SK-MEL-5 (cell line): ENCODE data around the gene SLC30A7. TPM values are rescaled to one million over a fixed set of nuclear protein-coding genes. Genes with fewer than 3 reads are reported as not detected.
"Not testable (repeated sequence)": the region's sequence is repeated elsewhere in the genome, so short reads cannot be mapped to it uniquely, and the experiment has no call there.

Experiments
- DNase-seq: peaks from one replicate; pipeline ENCODE4 v3.0.0-alpha.2; 2016; ENCODE audit warnings: low read depth, low spot score
- in situ Hi-C: cut with HindIII; loops from 2 replicates; pipeline ENCODE4 v1.10.0; 2016; ENCODE audit warnings: low sequenced_read_pairs, high pct_unique_total_duplicates, low pct_unique_long_range_greater_than_20kb
- total RNA-seq: library from RNA; depleted of rRNA; stranded (reverse); fragments of >200 nt; shearing (Covaris generic); gene quantifications from 2 replicates; pipeline ENCODE4 v1.2.3, GENCODE V29; 2014

SLC30A7 gene
- total RNA-seq, 1 experiment from 2014 or later = 33.4 TPM

DNA sequence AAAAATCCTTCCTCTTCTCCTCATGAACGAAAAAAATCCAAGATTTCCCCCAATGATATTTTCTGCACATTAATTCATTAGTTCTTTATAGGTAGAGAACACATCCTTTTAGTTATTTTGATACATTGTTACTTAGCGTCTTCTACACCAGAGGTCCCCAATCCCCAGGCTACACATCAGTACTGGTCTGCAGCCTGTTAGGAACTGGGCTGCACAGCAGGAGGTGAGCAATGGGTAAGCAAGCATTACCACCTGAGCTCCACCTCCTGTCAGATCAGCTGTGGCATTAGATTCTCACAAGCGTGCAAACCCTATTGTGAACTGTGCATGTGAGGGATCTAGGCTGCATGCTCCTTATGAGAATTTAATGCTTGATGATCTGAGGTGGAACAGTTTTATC is 14.2 kb upstream of the SLC30A7 start:
- in situ Hi-C loops = no loop called here

DNA sequence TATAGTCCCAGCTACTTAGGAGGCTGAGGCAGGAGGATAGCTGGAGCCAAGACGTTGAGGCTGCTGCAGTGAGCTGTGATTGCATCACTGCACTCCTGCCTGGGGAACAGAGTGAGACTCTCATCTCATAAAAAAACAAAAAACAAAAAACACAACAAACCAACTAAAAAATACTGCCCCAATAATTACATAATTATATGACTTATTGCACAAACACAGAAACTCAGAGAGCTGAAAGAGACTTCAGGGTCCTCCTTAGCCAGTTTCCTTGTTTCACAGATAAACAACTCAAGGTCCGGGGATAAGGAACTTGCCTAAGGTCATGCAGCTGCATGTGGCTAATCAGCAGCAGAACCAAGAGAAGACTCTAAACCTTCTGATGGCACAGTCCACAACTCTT is 13.2 kb upstream of the SLC30A7 start:
- in situ Hi-C loops = no loop called here

More for the DNA sequence above, 14.2 kb upstream of the SLC30A7 start:
- no peak for DNase-seq

DNA sequence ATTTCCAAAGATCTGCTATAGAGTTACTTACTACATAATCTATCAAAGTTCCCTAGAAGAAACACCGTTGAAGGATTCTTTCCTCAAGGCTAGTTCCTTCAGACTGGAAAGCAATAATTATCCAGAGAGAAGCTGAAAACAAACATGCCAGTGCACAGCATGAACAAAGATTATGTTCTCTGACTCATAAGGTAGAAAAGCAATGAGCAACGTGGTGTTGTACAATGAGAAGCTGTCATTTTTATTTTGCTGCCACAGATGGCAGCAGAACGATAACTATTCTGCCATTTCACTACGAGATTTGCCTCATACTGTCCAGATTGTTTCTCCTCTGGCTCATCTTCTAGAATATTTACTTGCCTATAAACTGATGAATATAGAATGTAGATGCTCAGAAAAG is 11.9 kb upstream of the SLC30A7 start:
- in situ Hi-C loops = no loop called here
- no peak for DNase-seq

More for the DNA sequence above, 13.2 kb upstream of the SLC30A7 start:
- DNase-seq = no peak

GRCh38 chr1:100889007-100889406 is 6.9 kb upstream of the SLC30A7 start:
- DNase-seq, in situ Hi-C loops: not testable (repeated sequence)

DNA sequence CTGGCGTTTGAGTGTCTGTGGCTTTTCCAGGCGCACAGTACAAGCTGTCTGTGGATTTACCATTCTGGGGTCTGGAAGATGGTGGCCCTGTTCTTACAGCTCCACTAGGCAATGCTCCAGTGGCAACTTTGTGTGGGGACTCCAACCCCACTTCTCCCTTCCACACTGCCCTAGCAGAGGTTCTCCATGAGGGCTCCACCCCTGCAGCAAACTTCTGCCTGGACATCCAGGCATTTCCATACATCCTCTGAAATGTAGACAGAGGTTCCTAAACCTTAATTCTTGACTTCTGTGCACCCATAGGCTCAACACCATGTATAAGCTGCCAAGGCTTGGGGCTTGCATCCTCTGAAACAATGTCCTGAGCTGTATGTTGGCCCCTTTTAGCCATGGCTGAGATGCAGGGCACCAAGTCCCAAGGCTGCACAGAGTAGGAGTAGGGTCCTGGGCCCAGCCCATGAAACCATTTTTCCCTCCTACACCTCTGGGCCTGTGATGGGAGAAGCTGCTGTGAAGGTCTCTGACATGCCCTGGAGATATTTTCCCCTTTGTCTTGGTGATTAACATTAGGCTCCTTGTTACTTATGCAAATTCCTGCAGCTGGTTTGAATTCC is 5.9 kb upstream of the SLC30A7 start:
- in situ Hi-C loops, DNase-seq: not testable (repeated sequence)

GRCh38 chr1:100891380-100891779 is 4.5 kb upstream of the SLC30A7 start:
- no peak for DNase-seq
- in situ Hi-C loops = no loop called here

GRCh38 chr1:100892554-100892953 is 3.3 kb upstream of the SLC30A7 start:
- in situ Hi-C loops = no loop called here
- DNase-seq = no peak

DNA sequence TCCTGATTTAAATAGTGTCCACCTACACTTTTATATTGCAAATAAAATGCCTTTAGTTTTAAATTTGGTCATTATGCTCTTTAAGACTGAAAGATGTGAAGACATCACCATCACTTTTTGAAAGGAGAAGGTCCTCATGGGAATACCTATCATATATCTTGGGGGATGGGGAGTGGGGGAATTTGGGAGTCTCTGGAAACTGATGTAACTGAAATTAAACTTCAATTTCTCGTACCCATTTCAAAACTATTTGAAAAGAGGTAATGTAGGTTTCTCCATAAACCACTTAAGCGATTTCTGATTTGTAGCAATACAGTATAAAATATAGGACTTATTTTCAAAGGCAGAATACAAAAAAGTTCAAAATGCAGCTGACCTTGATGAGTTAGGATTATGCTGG is 2.2 kb upstream of the SLC30A7 start:
- DNase-seq = no peak
- in situ Hi-C loops = no loop called here

DNA sequence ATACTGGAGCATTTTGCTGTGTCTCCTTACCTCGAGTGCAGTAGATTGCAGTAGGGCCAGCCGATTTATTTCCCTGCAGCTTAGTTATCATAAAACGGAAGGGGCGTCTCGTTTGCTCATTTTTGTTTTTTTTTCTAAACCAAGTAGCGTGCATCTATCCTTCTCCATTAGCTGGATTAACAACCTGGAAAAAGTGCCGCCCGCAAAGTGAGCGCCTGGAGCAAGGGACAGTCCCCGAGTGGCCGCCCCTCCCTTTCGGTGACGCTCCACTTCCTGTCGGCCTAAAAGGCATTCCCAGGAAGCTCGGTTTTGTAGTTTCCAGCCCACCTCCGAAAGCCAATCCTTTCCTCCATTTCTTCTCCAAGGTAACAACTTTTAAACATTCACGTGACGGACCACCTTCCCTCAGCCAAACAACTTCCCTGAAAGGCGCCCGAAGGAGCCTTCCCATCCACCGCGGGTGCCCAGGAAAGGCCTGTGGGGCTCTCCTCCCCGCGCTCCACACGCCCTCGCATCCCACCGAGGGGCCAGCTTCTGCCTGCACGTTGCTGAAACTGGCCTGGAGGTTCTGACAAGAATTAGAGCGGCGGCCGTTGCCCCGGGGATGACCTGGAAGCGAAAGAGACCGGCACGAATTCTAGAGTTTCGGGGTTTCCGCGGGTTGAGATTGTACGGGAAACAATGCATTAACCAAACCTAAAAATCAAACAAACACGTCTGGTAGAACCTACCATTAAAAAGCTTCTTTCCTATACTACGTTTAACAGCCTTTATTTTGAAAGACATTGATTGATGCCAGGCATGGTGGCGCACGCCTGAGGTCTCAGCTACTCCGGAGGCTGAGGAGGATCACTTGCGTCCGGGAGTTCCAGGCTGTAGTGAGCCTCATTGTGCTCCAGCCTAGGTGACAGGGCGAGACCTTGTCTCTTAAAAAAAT is 1.0 kb upstream of the SLC30A7 start, which contains the start of gene EXTL2:
Gene EXTL2, minus strand, starts transcription at position 240 of the 937 bp plus-strand sequence. CDS start 6,085 bp downstream, outside the sequence.
- in situ Hi-C loops = no loop called here

GRCh38 chr1:100896481-100896982 is 642 bp downstream of the SLC30A7 start:
- in situ Hi-C loops = no loop called here

More for the DNA sequence above, 1.0 kb upstream of the SLC30A7 start, which contains the start of gene EXTL2:
- DNase-seq = peak; percentile 80

DNA sequence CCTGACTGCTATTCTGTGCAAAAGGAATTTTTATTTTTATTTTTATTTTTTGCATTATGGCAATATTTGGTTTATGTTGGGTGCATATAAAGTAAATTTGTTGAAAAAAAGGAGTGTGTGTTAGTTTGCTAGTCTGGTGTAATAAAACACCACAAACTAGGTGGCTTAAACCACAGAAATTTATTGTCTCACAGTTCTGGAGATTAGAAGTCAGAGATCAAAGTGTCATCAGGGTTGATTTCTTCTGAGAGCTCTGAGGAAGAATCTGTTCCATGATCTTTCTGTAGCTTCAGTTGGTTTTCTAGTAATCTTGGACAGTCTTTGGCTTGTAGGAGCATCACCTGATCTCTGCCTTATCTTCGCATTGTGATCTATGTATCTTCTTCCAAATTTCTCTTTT is 6.5 kb downstream of the SLC30A7 start:
- DNase-seq = no peak
- in situ Hi-C loops = no loop called here

More at GRCh38 chr1:100896481-100896982, 642 bp downstream of the SLC30A7 start:
- DNase-seq = peak; percentile 53

DNA sequence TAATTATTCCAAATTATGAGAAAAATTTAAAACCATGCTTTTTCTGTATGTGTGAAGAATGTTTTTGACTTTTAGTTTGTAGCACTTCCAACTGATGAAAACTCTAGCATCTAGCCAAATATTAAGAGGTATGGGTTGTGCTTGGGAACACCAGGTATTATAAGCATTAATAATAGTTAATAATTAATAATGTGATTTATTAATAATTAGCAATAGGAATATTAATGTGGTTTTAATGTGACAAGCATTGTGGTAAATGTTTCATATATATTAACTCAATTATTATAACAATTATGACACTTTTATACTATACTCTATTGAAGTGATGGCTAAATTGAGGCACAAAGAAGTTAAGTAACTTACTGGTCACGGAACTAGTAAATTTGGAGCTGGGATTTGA is 7.9 kb downstream of the SLC30A7 start:
- no peak for DNase-seq
- in situ Hi-C loops = no loop called here

GRCh38 chr1:100904528-100904927 is 8.6 kb downstream of the SLC30A7 start:
- no peak for DNase-seq
- in situ Hi-C loops = no loop called here

DNA sequence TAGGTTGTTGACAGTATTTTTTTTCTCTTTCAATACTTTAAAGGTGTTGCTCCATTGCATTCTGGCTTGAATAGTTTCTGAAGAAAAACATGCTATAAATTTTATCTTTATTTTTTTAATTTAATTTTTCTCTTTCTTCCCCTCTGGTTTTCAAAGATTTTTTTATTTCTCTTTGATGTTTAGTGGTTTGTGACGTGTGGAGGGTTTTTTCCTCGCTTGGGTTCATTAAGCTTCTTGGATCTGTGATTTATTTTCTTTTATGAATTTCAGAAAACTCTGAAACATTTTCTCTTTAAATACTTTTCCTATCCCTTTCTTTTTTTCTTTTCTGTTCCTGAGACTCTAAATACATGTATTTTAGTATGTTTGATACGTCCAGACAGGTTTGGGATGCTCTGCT is 9.3 kb downstream of the SLC30A7 start:
- in situ Hi-C loops = no loop called here
- DNase-seq = no peak

DNA sequence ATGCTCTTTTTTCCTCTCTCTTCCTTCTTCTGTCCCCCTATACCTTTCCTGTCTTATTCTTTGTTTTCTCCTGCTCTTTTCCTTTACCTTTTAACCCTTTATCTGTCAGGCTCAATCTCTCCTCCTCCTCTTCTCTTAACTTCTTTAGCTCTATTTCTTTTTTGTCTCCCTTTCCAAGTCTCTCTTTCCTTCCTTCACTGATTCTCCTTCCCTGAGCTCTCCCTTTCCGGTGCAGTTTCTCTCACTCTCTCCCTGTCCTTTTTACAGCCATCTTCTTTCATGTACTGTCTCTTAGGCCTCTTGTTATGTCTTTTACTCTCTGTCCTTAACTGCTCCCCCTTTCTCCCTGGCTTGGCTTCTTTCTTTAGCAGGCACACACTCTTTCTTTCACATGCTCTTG is 12.0 kb downstream of the SLC30A7 start:
- no peak for DNase-seq
- in situ Hi-C loops = no loop called here

DNA sequence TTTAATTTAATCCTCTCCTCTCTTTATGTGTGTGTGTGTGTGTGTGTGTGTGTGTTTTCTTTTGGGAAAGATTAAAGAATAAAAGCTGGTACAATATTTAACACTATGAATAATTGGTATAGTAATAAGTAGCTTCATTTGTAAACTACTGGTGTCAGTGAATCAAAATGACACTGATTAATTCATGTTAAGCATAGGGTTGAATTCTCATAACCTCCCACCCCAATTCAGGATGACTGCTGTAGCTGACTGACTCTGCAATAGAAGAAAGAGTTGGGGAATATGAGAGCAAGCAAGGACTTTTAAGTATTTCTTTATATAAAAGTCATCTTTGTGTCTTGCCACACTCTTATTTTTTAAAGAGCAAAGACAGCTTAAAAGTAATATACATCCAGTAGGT is 13.1 kb downstream of the SLC30A7 start:
- in situ Hi-C loops = no loop called here
- no peak for DNase-seq

- no peak for DNase-seq
- in situ Hi-C loops = no loop called here
These were observed 16.1 kb downstream of the SLC30A7 start for GRCh38 chr1:100912019-100912418.

GRCh38 chr1:100921110-100921706 is 25.3 kb downstream of the SLC30A7 start:
- in situ Hi-C loops = no loop called here
- DNase-seq = peak; percentile 71
